ENCODE results near the gene CYP24A1. TPM values are rescaled to one million over a fixed set of nuclear protein-coding genes. Genes with fewer than 3 reads are reported as not detected.

CYP24A1 gene
- total RNA-seq, 1 experiment from 2014 or later = 0.28 TPM

DNA sequence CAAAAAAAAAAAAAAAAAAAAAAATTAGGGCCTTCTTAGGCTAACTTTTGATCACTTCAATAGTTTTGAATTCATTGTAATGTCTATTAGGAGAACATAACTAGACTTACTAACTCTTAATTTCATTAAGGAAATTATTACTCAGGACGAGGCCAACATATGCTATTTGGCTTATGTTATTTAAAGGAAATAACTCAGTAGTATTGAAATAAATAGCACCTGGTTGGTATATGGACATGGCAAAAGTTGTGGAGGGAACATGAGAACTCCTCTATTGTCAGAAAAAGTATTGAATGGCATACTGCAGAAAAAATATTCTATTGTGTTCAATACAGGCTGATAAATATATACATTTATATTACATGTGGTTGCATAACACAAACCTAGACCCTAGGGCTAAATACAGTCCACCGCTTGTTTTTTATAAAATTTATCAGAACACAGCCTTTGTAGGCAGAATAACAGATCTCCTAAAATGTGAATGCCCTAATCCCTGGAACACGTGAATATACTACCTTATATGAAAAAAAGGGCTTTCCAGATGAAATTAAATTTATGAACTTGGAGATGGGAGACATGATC lies 18.0 kb downstream of the CYP24A1 start:
- no peak for DNase-seq (ENCODE audit: unreplicated experiment)
- H3K9me3 Mint-ChIP-seq (ENCODE audit: unreplicated experiment) = no peaks in the 10 kb centered on the region
- no peak overlapping the region for H3K4me3 Mint-ChIP-seq (ENCODE audit: unreplicated experiment)
- H3K4me1 Mint-ChIP-seq (ENCODE audit: insufficient read depth, unreplicated experiment) = no peaks in the 10 kb centered on the region
- no peak overlapping the region for H3K27ac Mint-ChIP-seq (ENCODE audit: low read depth, unreplicated experiment)
- no peaks in the 10 kb centered on the region for H3K27me3 Mint-ChIP-seq (ENCODE audit: insufficient read depth, unreplicated experiment)
- H3K36me3 Mint-ChIP-seq (ENCODE audit: insufficient read depth, unreplicated experiment) = no peaks in the 10 kb centered on the region
- no TSS peak for BruUV-seq (replicated peaks)
- TF ChIP-seq, protein P1, sequence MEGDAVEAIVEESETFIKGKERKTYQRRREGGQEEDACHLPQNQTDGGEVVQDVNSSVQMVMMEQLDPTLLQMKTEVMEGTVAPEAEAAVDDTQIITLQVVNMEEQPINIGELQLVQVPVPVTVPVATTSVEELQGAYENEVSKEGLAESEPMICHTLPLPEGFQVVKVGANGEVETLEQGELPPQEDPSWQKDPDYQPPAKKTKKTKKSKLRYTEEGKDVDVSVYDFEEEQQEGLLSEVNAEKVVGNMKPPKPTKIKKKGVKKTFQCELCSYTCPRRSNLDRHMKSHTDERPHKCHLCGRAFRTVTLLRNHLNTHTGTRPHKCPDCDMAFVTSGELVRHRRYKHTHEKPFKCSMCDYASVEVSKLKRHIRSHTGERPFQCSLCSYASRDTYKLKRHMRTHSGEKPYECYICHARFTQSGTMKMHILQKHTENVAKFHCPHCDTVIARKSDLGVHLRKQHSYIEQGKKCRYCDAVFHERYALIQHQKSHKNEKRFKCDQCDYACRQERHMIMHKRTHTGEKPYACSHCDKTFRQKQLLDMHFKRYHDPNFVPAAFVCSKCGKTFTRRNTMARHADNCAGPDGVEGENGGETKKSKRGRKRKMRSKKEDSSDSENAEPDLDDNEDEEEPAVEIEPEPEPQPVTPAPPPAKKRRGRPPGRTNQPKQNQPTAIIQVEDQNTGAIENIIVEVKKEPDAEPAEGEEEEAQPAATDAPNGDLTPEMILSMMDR (IDR thresholded peaks at IDR 0.05; ENCODE audit: unreplicated experiment) = no peak
- intact Hi-C loops (cut with micrococcal nuclease) = no loop called here
- ChIA-PET POLR2A (interaction anchor here (1.7 kb wide), 1 partner anchor 12 kb away, joined by 5 read pairs; no protein-coding TSS in a partner anchor), CTCF (interaction anchor here (0.7 to 1.4 kb wide), 2 partner anchors 14 to 52 kb away, joined by 3 to 10 read pairs; no protein-coding TSS in a partner anchor)

- TF ChIP-seq, protein P1 (IDR thresholded peaks at IDR 0.05; ENCODE audit: unreplicated experiment) = no peak
- POLR2A ChIA-PET = interaction anchor here (0.7 to 1.7 kb wide), 4 partner anchors 9 to 38 kb away, joined by 3 to 4 read pairs (median 3); no protein-coding TSS in a partner anchor
- CTCF ChIA-PET = interaction anchor here (0.9 to 1.4 kb wide), 3 partner anchors 14 to 51 kb away, joined by 3 to 10 read pairs (median 3); no protein-coding TSS in a partner anchor
- H3K36me3 Mint-ChIP-seq (ENCODE audit: insufficient read depth, unreplicated experiment) = no peaks in the 10 kb centered on the region
- no peaks in the 10 kb centered on the region for H3K9me3 Mint-ChIP-seq (ENCODE audit: unreplicated experiment)
- H3K4me3 Mint-ChIP-seq (ENCODE audit: unreplicated experiment) = no peak overlapping the region
- no peak for DNase-seq (ENCODE audit: unreplicated experiment)
- H3K4me1 Mint-ChIP-seq (ENCODE audit: insufficient read depth, unreplicated experiment) = no peaks in the 10 kb centered on the region
- no TSS peak for BruUV-seq (replicated peaks)
- no peaks in the 10 kb centered on the region for H3K27me3 Mint-ChIP-seq (ENCODE audit: insufficient read depth, unreplicated experiment)
- H3K27ac Mint-ChIP-seq (ENCODE audit: low read depth, unreplicated experiment) = no peak overlapping the region
- intact Hi-C loops (cut with micrococcal nuclease) = no loop called here
Measured at GRCh38 chr20:54154439-54154838, 19.3 kb downstream of the CYP24A1 start.

- Mint-ChIP-seq H3K27ac (ENCODE audit: low read depth, unreplicated experiment) (no peak overlapping the region), H3K4me3 (ENCODE audit: unreplicated experiment) (no peak overlapping the region), H3K36me3 (ENCODE audit: insufficient read depth, unreplicated experiment) (no peaks in the 10 kb centered on the region), H3K27me3 (ENCODE audit: insufficient read depth, unreplicated experiment) (no peaks in the 10 kb centered on the region), H3K9me3 (ENCODE audit: unreplicated experiment) (no peaks in the 10 kb centered on the region), H3K4me1 (ENCODE audit: insufficient read depth, unreplicated experiment) (peaks cover 6% of the 10 kb centered on the region)
- DNase-seq (ENCODE audit: unreplicated experiment) = no peak
- BruUV-seq (replicated peaks) = no TSS peak
- TF ChIP-seq, protein P1 (IDR thresholded peaks at IDR 0.05; ENCODE audit: unreplicated experiment) = no peak
- ChIA-PET CTCF (interaction anchor here (0.6 to 1.1 kb wide), 3 partner anchors 14 to 607 kb away, joined by 3 to 4 read pairs (median 3); no protein-coding TSS in a partner anchor), POLR2A (interaction anchor here (0.7 to 1.7 kb wide), 5 partner anchors 9 to 1949 kb away, joined by 3 to 4 read pairs (median 3); no protein-coding TSS in a partner anchor)
- intact Hi-C loops (cut with micrococcal nuclease) = no loop called here
Measured at GRCh38 chr20:54153847-54154246, 19.9 kb downstream of the CYP24A1 start.

DNA sequence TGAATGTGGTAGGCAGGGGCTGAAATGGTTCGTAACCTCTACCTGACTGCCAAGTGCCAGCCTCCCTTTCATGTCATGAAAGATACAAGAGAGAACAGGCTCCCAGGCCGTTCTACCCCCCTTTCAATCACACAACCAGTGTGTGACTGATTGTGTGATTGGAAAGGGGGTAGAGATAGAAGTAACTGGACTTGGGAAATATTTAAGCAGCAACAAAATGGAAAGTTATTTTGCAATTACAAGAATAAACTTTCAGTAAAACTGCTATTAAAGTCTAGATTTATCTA lies 20.8 kb downstream of the CYP24A1 start:
- BruUV-seq (replicated peaks) = no TSS peak
- no peaks in the 10 kb centered on the region for H3K27me3 Mint-ChIP-seq (ENCODE audit: insufficient read depth, unreplicated experiment)
- no peak overlapping the region for H3K27ac Mint-ChIP-seq (ENCODE audit: low read depth, unreplicated experiment)
- CTCF ChIA-PET = no interaction called here
- intact Hi-C loops (cut with micrococcal nuclease) = no loop called here
- H3K36me3 Mint-ChIP-seq (ENCODE audit: insufficient read depth, unreplicated experiment) = no peaks in the 10 kb centered on the region
- no peak overlapping the region for H3K4me3 Mint-ChIP-seq (ENCODE audit: unreplicated experiment)
- DNase-seq (ENCODE audit: unreplicated experiment) = no peak
- TF ChIP-seq, protein P1 (IDR thresholded peaks at IDR 0.05; ENCODE audit: unreplicated experiment) = no peak
- H3K4me1 Mint-ChIP-seq (ENCODE audit: insufficient read depth, unreplicated experiment) = peaks cover 6% of the 10 kb centered on the region
- POLR2A ChIA-PET = interaction anchor here (0.7 kb wide), 1 partner anchor 20 kb away, joined by 4 read pairs; no protein-coding TSS in a partner anchor
- H3K9me3 Mint-ChIP-seq (ENCODE audit: unreplicated experiment) = no peaks in the 10 kb centered on the region
